ENCODE results near the gene GNAT3. TPM values are rescaled to one million over a fixed set of nuclear protein-coding genes. Genes with fewer than 3 reads are reported as not detected.

GNAT3 gene
- total and polyA plus RNA-seq, 2 donors (not counting 3 experiments of a cell fraction or from before 2014, with no cell fraction given), result not detected

DNA sequence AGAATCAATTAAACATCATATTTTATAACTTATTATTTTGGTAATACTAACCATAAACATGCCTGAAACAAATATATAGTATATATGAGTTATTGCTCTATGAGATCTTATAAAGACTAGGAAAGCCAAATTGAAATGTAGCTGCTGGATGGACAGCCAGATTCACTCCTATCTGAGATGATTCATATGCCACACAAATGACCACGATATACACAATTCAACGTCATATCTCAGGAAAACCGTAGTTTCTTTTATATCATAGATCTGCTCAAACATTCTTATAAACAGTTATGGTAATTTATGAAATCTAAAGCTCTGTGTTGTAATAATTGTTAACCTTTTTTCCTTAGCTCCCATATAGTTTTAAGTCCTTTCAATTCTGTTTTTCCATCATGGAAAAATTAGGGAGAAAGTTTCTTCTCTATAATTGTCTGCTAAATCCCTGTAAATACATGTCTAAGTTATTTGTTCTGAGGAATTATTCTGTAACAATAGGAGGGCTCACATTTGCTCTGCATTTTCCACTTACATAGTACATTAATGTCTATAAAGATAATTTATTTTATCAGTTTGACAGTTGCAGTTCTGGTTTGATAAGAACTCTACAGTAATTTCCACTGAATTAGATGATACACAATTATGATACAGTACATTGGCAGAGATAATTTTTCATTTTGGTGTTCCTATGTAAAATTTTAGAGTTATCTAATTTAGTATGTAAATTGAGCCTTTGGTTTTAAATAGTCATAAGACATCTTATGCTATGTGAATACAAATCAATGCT is 42.7 kb downstream of the GNAT3 start:
- CTCF ChIA-PET, result interaction anchor here (1.1 to 1.7 kb wide), 4 partner anchors 10 to 422 kb away, joined by 3 to 6 read pairs (median 4); no protein-coding TSS in a partner anchor
- H3K4me2 ChIP-seq (ENCODE audit: insufficient read depth, low read length), result no peak overlapping the region
- no peak overlapping the region for H3K9ac ChIP-seq (replicated peaks; ENCODE audit: extremely low read depth, insufficient read depth, low read length)
- DNase-seq (ENCODE audit: low read depth, low spot score), result no peak
- dilution Hi-C loops (cut with MboI; ENCODE audit: extremely low pct_ligation_motif_present, low sequenced_read_pairs) (no loop called here), intact Hi-C loops (cut with micrococcal nuclease) (no loop called here)
- no peaks in the 10 kb centered on the region for H4K20me1 ChIP-seq (replicated peaks; ENCODE audit: control insufficient read depth, extremely low read depth, insufficient read depth, low read length)
- no peaks in the 10 kb centered on the region for H3K9me3 ChIP-seq (replicated peaks; ENCODE audit: control insufficient read depth, insufficient read depth, low read length)
- no peaks in the 10 kb centered on the region for H3K27me3 ChIP-seq (ENCODE audit: control insufficient read depth in 2 of 2, insufficient read depth in 2 of 2, low read length in 2 of 2)
- no peak overlapping the region for H3K27ac ChIP-seq (ENCODE audit: insufficient read depth, low read depth, low read length)
- no peaks in the 10 kb centered on the region for H3K9me1 ChIP-seq (replicated peaks; ENCODE audit: control insufficient read depth, extremely low read depth, insufficient read depth, low read length)
- H3K4me1 ChIP-seq (ENCODE audit: control insufficient read depth, extremely low read depth, insufficient read depth, low read length), result no peaks in the 10 kb centered on the region
- POLR2A ChIA-PET, result no interaction called here
- no TSS peak for BruUV-seq (replicated peaks)
- no peaks in the 10 kb centered on the region for H3K79me2 ChIP-seq (ENCODE audit: control insufficient read depth, insufficient read depth, low read length)
- no peak for TF ChIP-seq JUN (IDR thresholded peaks at IDR 0.05; ENCODE audit: borderline replicate concordance, insufficient read depth, insufficient read length, low read depth)
- TF ChIP-seq FOS (IDR thresholded peaks at IDR 0.05; ENCODE audit: borderline replicate concordance, insufficient read depth, low read length), result no peak
- TF ChIP-seq MYC (IDR thresholded peaks at IDR 0.05; ENCODE audit: low read depth, low read length), result no peak
- no peak for TF ChIP-seq POLR2AphosphoS5 (IDR thresholded peaks at IDR 0.05; ENCODE audit: insufficient read depth, low read depth, low read length)
- TF ChIP-seq CTCF (IDR thresholded peaks at IDR 0.05; ENCODE audit: extremely low read depth in 1 of 2, insufficient read depth in 1 of 2, low read depth in 1 of 2, low read length in 2 of 2), result no peak
- TF ChIP-seq MAX (IDR thresholded peaks at IDR 0.05; ENCODE audit: insufficient read depth, insufficient read length), result no peak
- TF ChIP-seq POLR2A (IDR thresholded peaks at IDR 0.05; ENCODE audit: low read depth, low read length), result no peak
- TF ChIP-seq GATA2 (IDR thresholded peaks at IDR 0.05; ENCODE audit: insufficient read depth, insufficient read length, low read depth, low read length), result no peak
- no peak for TF ChIP-seq EZH2 (IDR thresholded peaks at IDR 0.05; ENCODE audit: borderline replicate concordance, low read depth, low read length, severe bottlenecking)
- H3K4me3 ChIP-seq (replicated peaks in 1 of 3; ENCODE audit: insufficient read depth in 1 of 3, low read depth in 1 of 3, low read length in 3 of 3), result no peak overlapping the region
- no peaks in the 10 kb centered on the region for H3K36me3 ChIP-seq (ENCODE audit: control insufficient read depth in 2 of 2, extremely low read depth in 1 of 2, insufficient read depth in 2 of 2, low read length in 2 of 2)
- H2AFZ ChIP-seq (ENCODE audit: low read depth, low read length), result no peak overlapping the region
- FAIRE-seq, result no peak

Data from endothelial cell of umbilical vein (primary cell).